Measurements from ENCODE around the gene SIRT3.

DNA sequence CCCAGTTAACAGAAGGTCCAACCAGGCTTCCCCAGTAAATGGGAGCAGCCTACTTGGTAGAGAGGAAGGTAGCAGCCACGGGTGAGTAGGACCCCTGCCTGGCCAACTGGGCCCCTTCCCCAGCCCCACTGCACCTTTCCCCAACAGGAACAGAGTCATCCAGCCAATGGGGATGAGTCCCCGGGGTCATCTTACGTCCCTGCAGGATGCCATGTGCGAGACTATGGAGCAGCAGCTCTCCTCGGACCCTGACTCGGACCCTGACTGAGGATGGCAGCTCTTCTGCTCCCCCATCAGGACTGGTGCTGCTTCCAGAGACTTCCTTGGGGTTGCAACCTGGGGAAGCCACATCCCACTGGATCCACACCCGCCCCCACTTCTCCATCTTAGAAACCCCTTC, 22.1 kb downstream of the SIRT3 start:
- TF ChIP-seq POLR2AphosphoS5 (IDR thresholded peaks at IDR 0.05; ENCODE audit: borderline replicate concordance, low read depth, low read length) (no peak), EZH2 (IDR thresholded peaks at IDR 0.05) (no peak)

Data from SK-N-MC (cell line).